Measurements from ENCODE around the gene ZFYVE28.

The ZFYVE28 gene

GRCh38 chr4:2257361-2258081 lies 160.9 kb downstream of the ZFYVE28 start:
- no peak for TF ChIP-seq SPI1 (IDR thresholded peaks at IDR 0.05; ENCODE audit: low read depth, low read length)
- no peak for TF ChIP-seq POU2F2 (IDR thresholded peaks at IDR 0.05; ENCODE audit: low read depth, low read length)
- TF ChIP-seq POLR2AphosphoS5 (IDR thresholded peaks at IDR 0.05; ENCODE audit: low read depth, low read length) = no peak
- TF ChIP-seq PAX5 (IDR thresholded peaks at IDR 0.05; ENCODE audit: insufficient read depth, low read length, severe bottlenecking) = no peak
- no peak for TF ChIP-seq POLR2A (IDR thresholded peaks at IDR 0.05; ENCODE audit: low read depth, low read length)
- TF ChIP-seq TAF1 (IDR thresholded peaks at IDR 0.05; ENCODE audit: low read depth, low read length) = no peak
- no peak for DNase-seq (ENCODE audit: insufficient read length, low spot score)

GRCh38 chr4:2256781-2257191 lies 161.7 kb downstream of the ZFYVE28 start:
- no peak for FAIRE-seq
- TF ChIP-seq SPI1 (IDR thresholded peaks at IDR 0.05; ENCODE audit: low read depth, low read length) = peak; percentile 15; the same call in 1 of the 2 replicates
- no peak for TF ChIP-seq POLR2A (IDR thresholded peaks at IDR 0.05; ENCODE audit: low read depth, low read length)
- no peak for TF ChIP-seq PAX5 (IDR thresholded peaks at IDR 0.05; ENCODE audit: insufficient read depth, low read length, severe bottlenecking)
- peak; percentile 5 for DNase-seq (ENCODE audit: insufficient read length, low spot score)

More at GRCh38 chr4:2257361-2258081, 160.9 kb downstream of the ZFYVE28 start:
- FAIRE-seq = no peak

- FAIRE-seq = no peak
- no peak for TF ChIP-seq PAX5 (IDR thresholded peaks at IDR 0.05; ENCODE audit: insufficient read depth, low read length, severe bottlenecking)
- no peak for TF ChIP-seq SPI1 (IDR thresholded peaks at IDR 0.05; ENCODE audit: low read depth, low read length)
- no peak for TF ChIP-seq POLR2A (IDR thresholded peaks at IDR 0.05; ENCODE audit: low read depth, low read length)
- TF ChIP-seq TAF1 (IDR thresholded peaks at IDR 0.05; ENCODE audit: low read depth, low read length) = no peak
- no peak for TF ChIP-seq POU2F2 (IDR thresholded peaks at IDR 0.05; ENCODE audit: low read depth, low read length)
- no peak for TF ChIP-seq POLR2AphosphoS5 (IDR thresholded peaks at IDR 0.05; ENCODE audit: low read depth, low read length)
- peak; percentile 4 for DNase-seq (ENCODE audit: insufficient read length, low spot score)
Observed at GRCh38 chr4:2256156-2256731, 162.2 kb downstream of the ZFYVE28 start.

GRCh38 chr4:2255501-2256155 lies 162.8 kb downstream of the ZFYVE28 start:
- DNase-seq (ENCODE audit: insufficient read length, low spot score) = peak; percentile 6
- TF ChIP-seq POU2F2 (IDR thresholded peaks at IDR 0.05; ENCODE audit: low read depth, low read length) (no peak), POLR2A (IDR thresholded peaks at IDR 0.05; ENCODE audit: low read depth, low read length) (no peak), SPI1 (IDR thresholded peaks at IDR 0.05; ENCODE audit: low read depth, low read length) (no peak), POLR2AphosphoS5 (IDR thresholded peaks at IDR 0.05; ENCODE audit: low read depth, low read length) (no peak), TAF1 (IDR thresholded peaks at IDR 0.05; ENCODE audit: low read depth, low read length) (no peak), PAX5 (IDR thresholded peaks at IDR 0.05; ENCODE audit: insufficient read depth, low read length, severe bottlenecking) (no peak)
- no peak for FAIRE-seq

- DNase-seq (ENCODE audit: insufficient read length, low spot score) = no peak
- TF ChIP-seq POU2F2 (IDR thresholded peaks at IDR 0.05; ENCODE audit: low read depth, low read length) (no peak), POLR2A (IDR thresholded peaks at IDR 0.05; ENCODE audit: low read depth, low read length) (no peak), PAX5 (IDR thresholded peaks at IDR 0.05; ENCODE audit: insufficient read depth, low read length, severe bottlenecking) (no peak)
- no peak for FAIRE-seq
Observed at GRCh38 chr4:2254665-2255500, 163.6 kb downstream of the ZFYVE28 start.

GRCh38 chr4:2253160-2254084 lies 165.0 kb downstream of the ZFYVE28 start:
- peak; percentile 14 for DNase-seq (ENCODE audit: insufficient read length, low spot score)
- FAIRE-seq = no peak
- TF ChIP-seq TAF1 (IDR thresholded peaks at IDR 0.05; ENCODE audit: low read depth, low read length) (no peak), SPI1 (IDR thresholded peaks at IDR 0.05; ENCODE audit: low read depth, low read length) (no peak), POLR2A (IDR thresholded peaks at IDR 0.05; ENCODE audit: low read depth, low read length) (no peak; the same call in 1 of the 2 replicates), POLR2AphosphoS5 (IDR thresholded peaks at IDR 0.05; ENCODE audit: low read depth, low read length) (no peak), PAX5 (IDR thresholded peaks at IDR 0.05; ENCODE audit: insufficient read depth, low read length, severe bottlenecking) (no peak), POU2F2 (IDR thresholded peaks at IDR 0.05; ENCODE audit: low read depth, low read length) (no peak)

- DNase-seq (ENCODE audit: insufficient read length, low spot score) (peak; percentile 11), FAIRE-seq (no peak)
- TF ChIP-seq PAX5 (IDR thresholded peaks at IDR 0.05; ENCODE audit: insufficient read depth, low read length, severe bottlenecking) = no peak
Observed at GRCh38 chr4:2252530-2253091, 165.8 kb downstream of the ZFYVE28 start.

- FAIRE-seq (no peak), DNase-seq (ENCODE audit: insufficient read length, low spot score) (peak; percentile 13)
- TF ChIP-seq PAX5 (IDR thresholded peaks at IDR 0.05; ENCODE audit: insufficient read depth, low read length, severe bottlenecking) (no peak), TAF1 (IDR thresholded peaks at IDR 0.05; ENCODE audit: low read depth, low read length) (no peak), POLR2AphosphoS5 (IDR thresholded peaks at IDR 0.05; ENCODE audit: low read depth, low read length) (peak; percentile 2; the same call in 1 of the 2 replicates), POLR2A (IDR thresholded peaks at IDR 0.05; ENCODE audit: low read depth, low read length) (no peak)
Observed at GRCh38 chr4:2251795-2252529, 166.5 kb downstream of the ZFYVE28 start.
